Epithelial cell of esophagus (primary cell): ENCODE results near the gene NABP2.

ENCODE experiments used
- DNase-seq: peaks from one replicate; pipeline ENCODE4 v3.0.0; 2010; ENCODE audit warnings: low read depth
- H3K4me3 ChIP-seq: 2 replicates; pipeline ENCODE4 v1.5.1; 2011; ENCODE audit warnings: mild to moderate bottlenecking, low read length, control low read depth
- TF ChIP-seq, protein P1 (sequence below): IDR thresholded peaks from 2 replicates; pipeline ENCODE4 v1.5.1; 2011; ENCODE audit warnings: low read depth, mild to moderate bottlenecking, low read length, control low read depth, inconsistent platforms; ENCODE audit not compliant: insufficient read depth; ENCODE audit errors: missing control alignments

Gene NABP2

DNA sequence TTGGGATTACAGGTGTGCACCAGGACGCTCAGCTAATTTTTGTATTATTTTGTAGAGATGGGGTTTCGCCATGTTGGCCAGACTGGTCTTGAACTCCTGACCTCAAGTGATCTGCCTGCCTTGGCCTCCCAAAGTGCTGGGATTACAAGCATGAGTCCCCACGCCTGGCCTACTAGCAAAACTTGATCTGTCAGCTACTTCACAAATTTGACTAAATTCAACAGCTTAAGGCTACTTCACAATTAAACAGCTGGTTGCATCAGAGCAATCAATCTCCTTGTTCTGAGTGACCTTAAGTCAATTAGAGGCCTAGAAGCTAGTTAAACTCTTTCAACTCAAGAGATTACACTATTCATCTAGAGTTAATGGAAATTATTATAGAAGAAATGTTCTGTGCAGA lies 54.8 kb downstream of the NABP2 start:
- TF ChIP-seq, protein P1, sequence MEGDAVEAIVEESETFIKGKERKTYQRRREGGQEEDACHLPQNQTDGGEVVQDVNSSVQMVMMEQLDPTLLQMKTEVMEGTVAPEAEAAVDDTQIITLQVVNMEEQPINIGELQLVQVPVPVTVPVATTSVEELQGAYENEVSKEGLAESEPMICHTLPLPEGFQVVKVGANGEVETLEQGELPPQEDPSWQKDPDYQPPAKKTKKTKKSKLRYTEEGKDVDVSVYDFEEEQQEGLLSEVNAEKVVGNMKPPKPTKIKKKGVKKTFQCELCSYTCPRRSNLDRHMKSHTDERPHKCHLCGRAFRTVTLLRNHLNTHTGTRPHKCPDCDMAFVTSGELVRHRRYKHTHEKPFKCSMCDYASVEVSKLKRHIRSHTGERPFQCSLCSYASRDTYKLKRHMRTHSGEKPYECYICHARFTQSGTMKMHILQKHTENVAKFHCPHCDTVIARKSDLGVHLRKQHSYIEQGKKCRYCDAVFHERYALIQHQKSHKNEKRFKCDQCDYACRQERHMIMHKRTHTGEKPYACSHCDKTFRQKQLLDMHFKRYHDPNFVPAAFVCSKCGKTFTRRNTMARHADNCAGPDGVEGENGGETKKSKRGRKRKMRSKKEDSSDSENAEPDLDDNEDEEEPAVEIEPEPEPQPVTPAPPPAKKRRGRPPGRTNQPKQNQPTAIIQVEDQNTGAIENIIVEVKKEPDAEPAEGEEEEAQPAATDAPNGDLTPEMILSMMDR, result no peak
- no peak overlapping the region for H3K4me3 ChIP-seq
- DNase-seq, result no peak
